GM18519 (cell line): ENCODE results near the gene HIPK3.

Experiments
- ATAC-seq: cut with Tn5 transposase; IDR thresholded peaks from one replicate; pipeline ENCODE4 v1.9.1; 2021; ENCODE audit warnings: mild to moderate bottlenecking, moderate library complexity; ENCODE audit not compliant: unreplicated experiment, low FRiP score

HIPK3 gene

GRCh38 chr11:33387581-33387980, 130.4 kb downstream of the HIPK3 start:
- ATAC-seq: no peak

- ATAC-seq: no peak
Observed at GRCh38 chr11:33387996-33388395, 130.8 kb downstream of the HIPK3 start.

DNA sequence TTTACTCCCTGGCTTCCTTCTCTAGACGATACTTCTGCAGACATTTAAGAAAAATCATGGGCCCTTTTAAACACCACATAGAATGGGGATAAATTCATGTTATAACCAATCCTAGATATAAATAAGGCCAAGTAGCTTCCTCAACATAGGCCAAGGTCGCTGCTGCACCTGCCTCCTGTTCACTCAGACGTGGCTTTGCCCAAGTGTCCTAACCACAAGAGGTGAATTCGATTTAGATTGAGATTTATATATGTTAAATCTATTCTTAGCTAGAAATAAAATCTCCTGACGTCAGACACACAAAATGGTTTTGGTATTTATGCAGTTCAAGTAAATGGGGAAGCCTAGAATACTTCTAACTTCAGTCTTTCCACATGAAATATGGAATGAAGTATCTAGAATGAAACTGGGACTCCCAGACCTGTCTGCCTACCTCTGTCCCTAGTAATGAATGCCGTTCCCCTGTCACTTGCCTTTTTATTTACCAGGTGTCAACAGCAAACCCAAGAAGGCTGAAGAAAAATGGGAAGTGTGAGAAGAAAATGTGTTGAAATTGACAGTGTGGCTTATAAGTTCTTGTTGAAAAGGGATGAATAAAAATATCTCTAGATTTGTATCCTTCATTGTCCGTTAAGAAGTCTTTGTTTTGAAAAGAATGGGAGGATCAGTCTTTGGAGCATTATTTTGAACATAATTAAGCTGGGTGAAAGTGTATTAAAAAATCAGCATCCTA, 131.8 kb downstream of the HIPK3 start:
- ATAC-seq: no peak

- peak; percentile 61 for ATAC-seq
Observed at GRCh38 chr11:33389635-33390034, 132.5 kb downstream of the HIPK3 start.

GRCh38 chr11:33390944-33391892, 134.0 kb downstream of the HIPK3 start:
- no peak for ATAC-seq

DNA sequence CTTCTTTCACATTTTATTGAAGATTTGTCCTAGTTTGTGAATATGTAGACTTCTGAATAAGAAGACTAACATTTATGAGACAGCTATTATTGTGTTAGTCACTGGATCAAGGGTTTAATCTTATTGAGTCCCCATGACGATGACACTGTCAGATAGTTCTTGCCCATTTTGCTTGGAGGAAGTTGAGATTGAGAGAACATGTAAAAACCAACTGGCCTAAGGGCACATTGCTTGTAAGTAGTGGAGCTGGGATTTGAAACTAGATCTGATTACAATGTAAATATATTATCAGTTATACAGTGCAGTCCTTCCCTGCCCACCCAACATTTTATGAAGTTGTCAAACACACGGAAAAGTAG, 134.7 kb downstream of the HIPK3 start:
- ATAC-seq: no peak

DNA sequence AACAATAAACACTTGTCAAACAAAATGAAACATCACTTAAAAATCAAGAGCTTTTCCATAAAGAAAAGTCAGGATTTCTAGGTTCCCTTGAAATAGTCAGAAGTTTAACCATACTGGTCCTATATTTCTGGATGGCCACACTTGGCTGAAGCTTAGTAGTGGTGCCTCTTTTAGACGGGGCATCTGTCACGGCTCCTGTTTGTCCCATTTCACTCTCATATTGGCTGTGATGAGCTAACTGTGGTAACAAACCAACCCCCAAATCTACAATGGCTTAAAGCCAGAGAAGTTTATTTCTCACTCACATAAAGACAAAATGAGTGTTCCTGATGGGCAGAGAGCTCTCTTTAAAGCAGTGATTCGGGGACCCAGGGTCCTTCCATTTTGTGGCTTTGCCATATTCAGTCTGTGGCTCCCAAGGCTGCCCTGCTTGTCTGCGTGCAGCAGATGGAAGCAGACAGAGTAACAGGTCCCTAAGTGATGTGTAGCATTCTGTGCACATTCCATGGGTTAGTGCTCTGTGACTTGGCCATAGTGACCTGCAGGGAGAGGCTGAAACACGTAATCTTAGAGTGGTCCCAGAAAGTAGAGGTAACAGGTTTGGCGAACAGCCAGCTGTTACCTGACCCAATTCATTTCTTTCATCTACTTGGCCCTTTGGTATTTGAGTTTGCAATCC, 137.4 kb downstream of the HIPK3 start:
- ATAC-seq: no peak

DNA sequence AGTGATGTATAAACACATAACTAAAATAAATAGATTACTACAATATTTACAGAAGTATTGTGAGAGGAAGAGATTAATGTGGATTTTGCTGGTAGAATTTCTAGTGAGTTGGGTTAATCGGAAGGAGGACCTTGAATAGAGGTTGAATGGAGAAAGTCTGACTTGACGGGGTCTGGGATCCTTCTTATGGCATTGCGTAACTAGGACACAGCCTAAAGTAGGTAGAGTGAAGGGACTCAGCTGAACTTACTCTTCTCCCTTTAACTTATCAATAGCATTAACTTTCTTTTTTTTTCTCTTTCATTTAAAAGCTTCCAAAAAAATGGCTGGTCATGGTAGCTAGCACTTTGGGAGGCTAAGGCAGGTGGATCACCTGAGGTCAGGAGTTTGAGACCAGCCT, 139.2 kb downstream of the HIPK3 start:
- no peak for ATAC-seq

- no peak for ATAC-seq
Observed at GRCh38 chr11:33399421-33399820, 142.2 kb downstream of the HIPK3 start.

DNA sequence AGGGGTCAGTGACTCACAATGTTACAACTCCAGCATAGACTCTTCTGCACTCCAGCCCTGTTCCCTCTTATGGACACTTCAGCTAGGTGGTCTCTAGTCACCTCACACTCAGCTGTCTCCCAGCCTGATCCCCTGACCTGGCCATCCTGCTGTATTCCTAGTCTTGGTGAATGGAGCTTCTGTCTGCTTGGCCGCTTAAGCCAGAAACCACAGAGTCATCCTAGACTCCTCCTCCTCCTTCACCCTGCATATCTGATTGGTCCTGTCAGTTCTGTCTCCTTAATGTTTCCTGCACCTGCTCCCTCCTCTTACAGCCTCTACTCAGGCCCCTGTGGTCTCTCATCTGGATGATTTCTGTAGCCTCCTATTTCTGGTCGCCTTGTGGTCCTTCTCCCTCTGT, 144.9 kb downstream of the HIPK3 start:
- ATAC-seq: no peak

- no peak for ATAC-seq
Observed at GRCh38 chr11:33403344-33403743, 146.2 kb downstream of the HIPK3 start.

DNA sequence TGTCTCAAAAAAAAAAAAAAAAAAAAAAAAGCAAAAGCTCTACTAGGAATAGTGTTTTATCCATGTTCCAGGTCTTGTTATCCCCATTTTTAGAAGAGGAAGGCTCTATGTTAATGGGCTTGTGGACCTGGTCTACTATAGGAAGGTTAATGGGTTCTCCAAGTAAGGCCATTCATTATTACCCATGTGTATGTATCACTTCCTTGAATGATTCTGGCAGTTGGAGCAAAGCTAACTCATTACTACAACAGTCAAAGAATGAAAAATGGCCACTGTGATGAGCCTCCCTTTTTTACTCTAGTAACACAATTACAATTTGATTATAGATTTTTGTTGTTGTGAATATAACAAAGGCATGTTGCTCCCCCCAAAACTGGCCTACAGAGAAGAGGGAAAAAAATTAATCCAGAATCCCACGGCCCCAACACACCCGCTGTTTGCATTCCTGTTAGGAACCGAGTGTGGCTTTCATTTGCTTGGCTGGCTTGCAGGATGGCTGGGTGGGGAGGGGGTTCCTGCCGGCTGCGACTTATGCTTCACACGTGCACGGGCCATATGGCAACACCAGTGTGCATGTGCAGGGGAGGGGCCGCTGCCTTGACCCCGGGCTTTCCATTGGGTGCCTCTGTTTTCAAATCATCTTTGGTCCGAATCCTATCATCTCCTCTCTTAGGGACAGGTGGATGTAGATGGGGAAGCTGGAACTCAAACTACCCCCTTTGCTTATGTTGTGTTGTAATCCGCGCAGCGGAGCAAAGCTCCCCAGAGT, 148.8 kb downstream of the HIPK3 start:
- no peak for ATAC-seq
